Left forelimb (tissue), 1 donor: Measurements from ENCODE around the gene TNK2.
"Not testable (repeated sequence)": the region's sequence is repeated elsewhere in the genome, so short reads cannot be mapped to it uniquely, and the experiment has no call there.

Experiments
- DNase-seq: peaks from one replicate; pipeline ENCODE4 v3.0.0-alpha.2; 2018; ENCODE audit warnings: low spot score

Gene TNK2

DNA sequence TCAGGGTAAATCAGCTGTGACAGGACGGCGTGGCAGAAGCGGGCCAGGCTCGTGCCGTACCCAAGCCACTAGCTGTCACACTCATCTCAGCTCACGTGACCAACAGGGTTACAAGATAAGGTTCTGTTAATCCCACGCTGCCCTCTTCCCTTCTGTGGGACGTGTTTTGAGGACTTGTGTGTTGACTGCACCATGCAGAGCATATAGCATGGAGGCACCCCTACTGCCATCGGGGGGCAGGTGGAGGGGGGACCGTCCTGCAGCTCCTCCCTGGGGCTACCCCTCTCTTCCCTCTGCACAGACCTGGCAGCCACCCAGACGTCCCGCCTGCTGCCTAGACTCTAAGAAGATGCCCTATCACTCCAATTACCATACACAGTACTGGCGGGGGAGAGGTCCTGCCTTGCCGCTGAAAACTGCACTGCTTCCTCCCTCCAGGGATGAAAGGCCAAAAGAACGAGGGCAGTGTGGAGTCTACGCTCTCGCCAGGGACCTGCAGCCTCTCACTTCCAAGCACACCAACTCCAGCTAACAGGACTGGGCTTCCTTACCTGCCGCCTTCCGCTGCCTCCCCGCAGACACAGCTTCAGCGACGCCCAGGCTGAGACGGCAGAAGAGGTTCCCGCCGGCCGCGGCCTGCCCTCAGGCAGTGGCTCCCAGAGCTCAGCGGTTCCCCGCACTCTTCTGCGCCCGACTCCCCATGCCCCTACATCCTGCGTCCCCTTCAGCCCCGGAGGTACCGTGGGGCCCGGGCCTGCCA is at the start of gene TNK2:
Gene TNK2 (minus strand): TSS at position 618 of the 760 bp plus-strand sequence. CDS start 19,963 bp downstream, outside the sequence.
- no peak for DNase-seq

DNA sequence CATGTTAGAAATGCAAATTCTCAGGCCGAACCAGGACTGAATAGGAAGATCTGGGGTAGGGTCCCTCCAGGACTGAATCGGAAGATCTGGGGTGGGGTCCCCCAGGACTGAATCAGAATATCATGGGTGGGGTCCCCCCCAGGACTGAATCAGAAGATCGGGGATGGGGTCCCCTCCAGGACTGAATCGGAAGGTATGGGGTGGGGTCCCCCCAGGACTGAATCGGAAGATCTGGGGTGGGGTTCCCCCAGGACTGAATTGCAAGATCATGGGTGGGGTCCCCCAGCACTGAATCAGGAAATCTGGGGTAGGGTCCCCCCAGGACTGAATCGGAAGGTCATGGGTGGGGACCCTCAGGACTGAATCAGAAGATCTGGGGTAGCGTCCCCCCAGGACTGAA is 48.2 kb upstream of the TNK2 start:
- no peak for DNase-seq

DNA sequence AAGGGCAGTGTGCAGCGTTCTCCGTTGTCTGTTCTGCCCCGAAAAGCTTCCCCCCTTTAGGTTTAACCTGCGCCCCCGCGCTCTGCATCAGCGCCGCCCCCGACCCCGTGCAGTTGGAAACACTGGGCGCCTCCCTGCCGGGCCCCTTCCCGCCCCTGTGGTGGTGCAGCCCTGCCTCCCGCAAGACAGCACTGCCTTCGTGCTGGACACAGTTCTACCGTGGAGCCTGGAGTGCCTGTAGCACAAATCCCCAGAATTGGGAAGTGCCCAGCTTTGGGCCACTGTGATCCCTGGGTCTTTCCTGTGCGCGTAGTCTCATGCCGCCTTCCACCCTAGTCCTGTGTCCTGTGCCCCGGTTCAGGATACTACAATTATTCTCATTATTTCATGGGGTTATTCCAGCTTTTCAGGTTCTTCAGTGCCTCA is 47.1 kb upstream of the TNK2 start:
- not testable (repeated sequence) for DNase-seq

- not testable (repeated sequence) for DNase-seq
Measured at GRCh38 chr3:195954752-195955119, 46.4 kb upstream of the TNK2 start.

- DNase-seq = not testable (repeated sequence)
Measured at GRCh38 chr3:195954052-195954751, 45.9 kb upstream of the TNK2 start.

DNA sequence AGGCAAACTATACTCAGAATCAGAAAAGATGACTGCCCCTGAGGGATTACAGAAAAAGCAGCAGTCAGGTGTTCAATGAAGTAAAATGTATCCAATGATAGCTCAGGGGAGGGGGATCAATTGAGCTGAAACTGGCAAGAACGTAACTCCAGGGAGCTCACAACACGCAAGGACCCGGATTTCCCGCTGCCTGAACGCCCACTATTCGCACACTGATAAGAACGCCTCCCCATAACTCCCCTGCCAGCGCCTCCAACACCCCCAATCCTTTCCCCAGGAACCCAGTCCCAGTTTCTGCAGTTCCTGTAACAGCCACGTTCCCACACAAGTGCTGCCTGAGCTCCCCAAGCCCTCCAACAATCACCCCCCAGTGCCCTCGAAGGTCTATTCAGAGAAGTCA is 44.2 kb upstream of the TNK2 start:
- not testable (repeated sequence) for DNase-seq

DNA sequence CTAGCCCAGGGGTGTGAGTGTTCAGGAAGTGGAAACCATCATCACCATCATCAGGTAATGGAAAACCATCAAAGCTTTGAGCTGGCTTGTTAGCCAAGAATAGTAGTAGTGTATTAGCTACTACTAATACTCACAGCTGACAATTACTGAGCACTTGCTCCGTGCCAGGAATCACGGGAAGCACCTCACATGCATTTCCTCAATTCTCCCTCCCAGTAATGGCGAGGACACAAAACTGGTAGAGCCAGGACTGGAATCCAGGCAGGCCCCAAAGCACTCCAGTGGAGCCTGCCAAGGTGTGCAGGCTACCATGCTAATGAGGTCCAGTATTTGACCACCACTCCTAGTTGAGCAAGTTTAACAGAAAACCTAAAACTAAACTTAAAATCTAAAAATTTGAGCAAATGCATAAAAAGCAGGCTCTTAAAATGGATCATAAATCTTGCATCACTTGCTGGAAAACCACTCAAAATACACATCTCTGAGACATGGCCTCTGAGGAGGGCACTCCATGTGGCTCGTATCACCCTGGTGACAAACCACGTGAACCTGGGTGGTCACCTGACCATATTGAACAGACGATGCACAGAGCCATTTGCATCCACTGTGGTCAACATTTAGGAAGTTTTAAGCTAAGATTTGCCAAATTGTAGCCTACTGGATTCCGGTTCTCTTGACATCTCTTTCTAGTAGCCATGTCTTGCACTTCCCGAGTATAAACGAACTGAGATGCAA is 43.3 kb upstream of the TNK2 start:
- not testable (repeated sequence) for DNase-seq

DNA sequence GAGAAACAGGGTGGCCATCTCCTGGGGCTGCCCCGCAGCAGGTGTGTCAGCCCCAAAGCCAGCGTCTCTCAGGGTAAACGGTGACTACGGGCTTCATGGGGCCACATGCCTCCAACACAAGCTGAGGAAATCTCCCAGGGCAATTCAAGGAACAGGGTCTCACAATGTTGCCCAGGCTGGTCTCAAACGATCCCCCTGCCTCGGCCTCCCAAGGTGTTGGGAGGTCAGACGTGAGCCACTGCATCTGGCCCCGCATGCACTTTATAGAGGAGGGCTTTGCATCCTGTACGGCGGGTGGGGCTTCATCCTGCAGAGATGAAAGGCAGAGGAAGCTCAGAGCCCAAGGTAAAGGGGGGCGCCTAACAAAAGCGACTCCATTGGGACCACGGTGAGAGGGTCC is 42.4 kb upstream of the TNK2 start:
- DNase-seq = not testable (repeated sequence)

- not testable (repeated sequence) for DNase-seq
Measured at GRCh38 chr3:195950164-195950563, 41.8 kb upstream of the TNK2 start.

GRCh38 chr3:195946910-195947699 is 38.8 kb upstream of the TNK2 start:
- DNase-seq = not testable (repeated sequence)

GRCh38 chr3:195941265-195941815 is 33.0 kb upstream of the TNK2 start:
- DNase-seq = not testable (repeated sequence)

DNA sequence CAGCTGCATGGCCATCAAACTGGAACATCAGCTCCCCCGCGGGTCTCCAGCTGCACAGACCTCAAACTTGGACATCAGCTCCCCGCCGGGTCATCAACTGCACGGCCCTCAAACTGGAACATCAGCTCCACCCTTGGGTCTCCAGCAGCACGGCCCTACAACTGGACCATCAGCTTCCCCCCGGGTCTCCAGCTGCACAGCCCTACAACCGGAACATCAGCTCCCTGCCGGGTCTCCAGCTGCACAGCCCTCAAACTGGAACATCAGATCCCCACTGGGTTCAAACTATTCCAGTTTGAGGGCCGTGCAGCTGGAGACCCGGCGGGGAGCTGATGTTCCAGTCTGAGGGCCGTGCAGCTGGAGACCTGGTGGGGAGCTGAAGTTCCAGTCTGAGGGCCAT is 32.5 kb upstream of the TNK2 start:
- DNase-seq = not testable (repeated sequence)

- DNase-seq = not testable (repeated sequence)
Measured at GRCh38 chr3:195939526-195940470, 31.4 kb upstream of the TNK2 start.

GRCh38 chr3:195933044-195933430 is 24.7 kb upstream of the TNK2 start:
- DNase-seq = not testable (repeated sequence)

GRCh38 chr3:195932418-195933043 is 24.2 kb upstream of the TNK2 start:
- DNase-seq = no peak

DNA sequence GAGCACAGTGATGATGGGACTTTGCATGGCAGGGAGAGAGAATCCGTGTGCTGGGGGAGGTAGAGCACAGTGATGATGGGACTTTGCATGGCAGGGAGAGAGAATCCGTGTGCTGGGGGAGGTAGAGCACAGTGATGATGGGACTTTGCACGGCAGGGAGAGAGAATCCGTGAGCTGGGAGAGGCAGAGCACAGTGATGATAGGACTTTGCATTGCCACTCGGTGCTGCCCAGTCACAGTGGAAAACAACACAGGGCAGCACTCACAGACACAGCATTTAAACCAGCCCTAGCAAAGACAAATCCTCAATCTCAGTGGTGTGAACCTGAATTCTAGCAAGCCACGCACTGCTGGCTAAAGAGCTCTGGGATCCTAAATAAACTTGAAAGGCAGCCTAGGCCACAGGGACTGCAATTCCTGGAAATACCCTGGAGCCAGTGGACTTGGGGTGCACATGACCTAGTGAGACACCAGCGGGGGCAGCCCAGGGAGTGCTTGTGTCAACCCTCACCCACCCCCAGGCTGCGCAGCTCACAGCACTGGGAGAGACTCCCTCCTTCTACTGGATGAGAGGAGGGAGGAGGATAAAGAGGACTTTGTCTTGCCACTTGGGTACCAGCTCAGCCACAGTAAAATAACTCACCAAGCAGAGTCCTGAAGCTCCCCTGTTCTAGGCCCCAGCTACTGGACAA is 23.4 kb upstream of the TNK2 start:
- no peak for DNase-seq

GRCh38 chr3:195929452-195929851 is 21.1 kb upstream of the TNK2 start:
- no peak for DNase-seq

GRCh38 chr3:195921334-195921791 is 13.0 kb upstream of the TNK2 start:
- DNase-seq = no peak

DNA sequence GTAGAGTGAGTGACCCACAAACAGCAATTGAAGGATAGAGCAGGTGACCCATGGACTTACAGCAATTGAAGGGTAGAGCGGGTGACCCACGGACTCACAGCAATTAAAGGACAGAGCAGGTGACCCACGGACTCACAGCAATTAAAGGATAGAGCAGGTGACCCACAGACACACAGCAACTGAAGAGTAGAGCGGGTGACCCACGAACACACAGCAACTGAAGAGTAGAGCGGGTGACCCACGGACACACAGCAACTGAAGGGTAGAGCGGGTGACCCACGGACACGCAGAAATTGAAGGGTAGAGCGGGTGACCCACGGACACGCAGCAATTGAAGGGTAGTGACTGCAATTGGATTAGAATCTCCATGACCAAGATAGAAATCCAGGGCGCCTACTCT is 9.8 kb upstream of the TNK2 start:
- DNase-seq = no peak
